HTR-8/SVneo (cell line): ENCODE measurements around the gene PAK2.
"Not testable (repeated sequence)": the region's sequence is repeated elsewhere in the genome, so short reads cannot be mapped to it uniquely, and the experiment has no call there.

Experiments used
- DNase-seq: peaks from one replicate; pipeline ENCODE4 v3.0.0; 2011; ENCODE audit warnings: low spot score, mixed read lengths; ENCODE audit not compliant: insufficient read length
- FAIRE-seq: peaks from 2 replicates; lab custom pipeline; 2011; peaks lifted over from hg19 to GRCh38; lab: Jason Lieb, UNC

Gene PAK2

DNA sequence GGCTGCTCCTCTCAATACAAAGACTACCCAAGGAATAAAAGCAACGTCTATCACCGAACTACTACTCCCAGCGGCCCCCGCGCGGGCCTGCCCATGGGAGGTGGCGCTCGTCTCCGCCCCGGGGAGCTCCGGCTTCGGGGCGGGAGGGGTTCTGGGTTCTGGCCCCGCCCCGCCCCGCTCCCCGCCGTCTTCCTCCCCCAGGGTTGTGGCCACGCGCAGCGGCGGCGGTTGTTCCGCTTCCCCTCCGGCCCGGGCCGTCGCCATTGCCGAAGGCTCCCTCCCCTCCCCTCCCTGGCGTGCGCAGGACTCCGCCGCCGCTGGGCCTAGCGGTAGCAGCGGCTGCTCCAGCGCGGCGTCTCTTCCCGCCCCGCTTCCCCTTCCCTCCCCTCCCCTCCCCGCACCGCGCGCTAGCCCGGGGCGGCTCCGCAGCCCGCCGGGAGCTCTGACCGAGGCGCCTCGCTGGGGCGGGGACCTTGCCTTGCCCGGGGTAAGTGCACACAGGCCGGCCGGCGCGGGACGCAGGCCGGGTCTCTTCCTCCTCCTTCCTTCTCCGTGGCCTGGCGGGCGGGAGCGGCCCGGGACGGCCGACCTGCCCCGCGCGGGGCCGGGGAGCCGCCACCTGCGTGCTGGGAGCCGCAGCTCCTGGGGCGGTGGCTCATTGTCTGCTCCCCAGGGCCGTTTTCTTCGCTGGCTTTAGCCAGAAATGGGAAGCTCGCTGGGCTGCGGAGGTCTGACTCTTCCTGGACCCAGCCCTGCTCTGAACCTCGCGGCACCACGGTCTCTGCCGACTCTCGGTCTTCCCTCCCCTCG is at the start of gene PAK2:
Gene PAK2, plus strand, starts transcription at position 187 of the 810 bp plus-strand sequence. CDS start 42,790 bp downstream, outside the sequence.
- DNase-seq (peak; percentile 82), FAIRE-seq (peak; percentile 62)

DNA sequence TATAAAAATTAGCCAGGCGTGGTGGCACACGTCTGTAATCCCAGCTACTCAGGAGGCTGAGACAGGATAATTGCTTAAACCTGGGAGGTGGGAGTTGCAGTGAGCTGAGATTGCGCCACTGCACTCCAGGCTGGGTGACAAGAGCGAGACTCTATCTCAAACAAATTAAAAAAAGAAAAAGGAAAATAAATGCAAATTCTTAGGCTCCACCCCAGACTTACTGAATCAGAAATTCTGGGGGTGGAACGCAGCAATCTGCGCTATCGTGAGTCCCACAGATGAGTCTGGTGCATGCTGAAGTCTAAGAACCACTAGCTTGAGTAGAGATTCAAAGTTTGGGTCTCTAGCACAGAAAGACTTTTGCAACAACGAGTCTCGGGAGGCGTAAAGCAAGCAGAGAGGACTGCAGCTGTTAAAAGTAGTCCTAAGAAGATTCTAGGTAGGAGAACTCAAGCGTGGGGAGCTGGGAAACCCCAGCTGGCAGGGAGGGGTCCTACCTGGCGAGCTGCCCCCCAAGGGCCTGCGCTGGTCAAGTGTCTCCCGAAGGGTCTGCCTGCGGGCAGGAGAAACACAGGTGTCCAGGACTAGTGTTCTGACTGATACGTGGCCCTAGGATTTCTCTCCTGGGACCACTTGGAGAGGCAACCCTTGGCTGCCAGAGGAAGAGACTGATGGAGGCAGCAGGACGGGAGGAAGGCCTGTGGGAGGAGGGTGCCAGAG is 49.6 kb upstream of the PAK2 start:
- no peak for DNase-seq
- FAIRE-seq = no peak

DNA sequence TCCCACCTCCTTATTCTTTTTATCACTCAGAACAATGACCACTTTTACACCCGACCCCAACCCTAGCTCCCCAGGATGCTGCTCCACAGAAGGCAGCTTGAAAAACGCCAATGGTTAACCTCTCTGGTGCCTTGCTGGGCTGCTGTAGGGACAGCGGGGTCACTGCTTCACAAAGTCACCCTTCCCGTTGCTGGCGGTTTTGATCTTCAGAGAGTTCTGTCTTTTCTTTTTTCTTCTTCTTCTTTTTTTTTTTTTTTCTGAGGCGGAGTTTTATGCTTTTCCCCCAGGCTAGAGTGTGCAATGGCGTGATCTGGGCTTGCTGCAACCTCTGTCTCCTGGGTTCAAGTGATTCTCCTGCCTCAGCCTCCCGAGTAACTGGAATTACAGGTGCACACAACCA is 48.3 kb upstream of the PAK2 start:
- DNase-seq = no peak
- FAIRE-seq = no peak

DNA sequence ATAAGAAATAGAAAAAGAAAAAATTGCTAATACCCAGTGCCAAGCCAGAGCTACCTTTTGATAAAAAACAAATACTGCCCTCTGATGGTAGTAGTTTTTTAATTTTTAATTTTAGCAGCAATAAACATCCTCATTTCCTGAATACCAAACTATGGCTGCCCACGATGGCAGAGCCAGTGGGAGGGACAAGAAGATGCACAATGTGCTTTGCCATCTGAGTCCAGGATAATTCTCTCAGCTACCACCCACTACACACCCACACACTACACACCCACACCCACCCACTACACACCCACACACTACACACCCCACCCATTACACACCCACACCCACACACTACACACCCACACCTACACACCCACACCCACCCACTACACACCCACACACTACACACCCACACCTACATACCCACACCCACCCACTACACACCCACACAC is 45.4 kb upstream of the PAK2 start:
- DNase-seq (peak; percentile 62), FAIRE-seq (no peak)

DNA sequence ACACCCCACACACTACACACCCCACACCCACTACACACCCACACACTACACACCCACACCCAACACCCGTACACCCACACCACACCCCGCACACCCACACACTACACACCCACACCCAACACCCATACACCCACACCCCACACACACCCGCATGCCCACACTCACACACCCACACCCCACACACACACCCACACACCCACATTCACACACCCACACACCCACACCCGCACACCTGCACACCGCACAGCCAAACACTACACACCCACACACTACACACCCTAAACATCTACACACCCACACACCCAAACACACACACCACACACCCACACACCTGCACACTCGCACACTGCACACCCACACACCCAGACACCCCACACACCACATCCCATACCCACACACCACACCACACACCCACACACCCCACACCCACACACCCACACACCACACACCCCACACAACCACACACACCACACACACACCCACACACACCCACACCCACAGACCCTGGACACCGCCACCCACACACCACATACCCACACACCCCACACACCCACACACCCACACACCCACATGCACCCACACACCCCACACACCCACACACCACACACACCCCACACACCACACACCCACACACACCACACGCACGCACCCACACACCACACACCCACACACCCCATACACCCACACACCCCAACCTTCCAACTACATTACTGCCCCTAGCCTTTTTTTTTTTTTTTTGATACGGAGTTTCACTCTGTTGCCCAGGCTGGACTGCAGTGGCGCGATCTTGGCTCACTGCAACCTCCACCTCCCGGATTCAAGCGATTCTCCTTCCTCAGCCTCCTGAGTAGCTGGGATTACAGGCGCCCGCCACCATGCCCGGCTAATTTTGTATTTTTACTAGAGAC is 44.5 kb upstream of the PAK2 start:
- DNase-seq (no peak), FAIRE-seq (peak; percentile 98)

DNA sequence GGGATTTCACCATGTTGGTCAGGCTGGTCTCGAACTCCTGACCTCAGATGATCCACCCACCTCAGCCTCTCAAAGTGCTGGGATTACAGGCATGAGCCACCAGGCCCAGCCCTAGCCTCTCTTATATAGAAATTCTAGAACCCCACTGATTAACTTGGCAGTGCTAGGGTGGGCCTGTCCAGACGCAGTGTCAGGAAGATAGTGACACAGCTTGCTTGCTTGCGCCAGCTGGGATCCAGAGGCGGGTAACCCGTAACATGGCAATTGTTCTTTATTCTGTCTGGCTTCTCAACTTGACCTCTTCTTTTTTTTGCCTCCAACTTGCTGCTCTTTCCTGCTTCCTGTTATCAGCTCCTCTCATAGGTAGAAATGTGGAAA is 43.8 kb upstream of the PAK2 start:
- FAIRE-seq (no peak), DNase-seq (no peak)

DNA sequence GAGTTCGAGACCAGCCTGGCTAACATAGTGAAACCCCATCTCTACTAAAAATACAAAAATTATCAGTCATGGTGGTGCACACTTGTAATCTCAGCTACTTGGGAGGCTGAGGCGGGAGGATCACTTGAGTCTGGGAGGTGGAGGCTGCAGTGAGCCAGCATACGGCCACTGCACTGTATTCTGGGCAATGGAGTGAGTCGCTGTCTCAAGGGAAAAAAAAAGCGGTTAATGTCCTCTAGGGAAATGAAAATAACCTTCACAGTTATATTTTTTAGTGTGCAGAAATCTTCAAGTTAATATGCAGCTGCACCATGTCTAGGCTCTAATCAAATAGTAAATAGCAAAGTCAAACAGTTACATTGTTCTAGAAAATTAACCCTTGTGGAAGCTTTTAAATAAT is 42.4 kb upstream of the PAK2 start:
- no peak for DNase-seq
- FAIRE-seq = no peak

DNA sequence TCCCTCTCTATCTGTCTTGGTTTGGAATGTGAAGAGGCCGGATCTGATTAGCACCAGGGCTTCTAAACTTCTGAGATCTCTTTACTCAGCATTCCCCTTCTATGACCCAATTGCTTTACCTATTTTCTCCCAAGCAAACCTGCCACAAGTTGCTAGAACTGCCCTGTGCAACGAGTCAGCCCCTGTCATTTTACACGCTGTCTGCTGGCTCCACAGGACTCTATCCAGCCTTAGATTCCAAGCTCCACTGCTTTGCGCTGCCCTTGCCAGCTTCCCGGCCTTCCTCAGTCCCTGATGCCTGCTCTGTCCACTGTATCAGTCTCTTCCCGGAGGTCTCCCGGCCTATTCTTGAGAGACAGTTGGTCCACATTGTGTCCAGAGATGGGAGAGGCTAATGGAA is 39.9 kb upstream of the PAK2 start:
- FAIRE-seq (no peak), DNase-seq (no peak)

DNA sequence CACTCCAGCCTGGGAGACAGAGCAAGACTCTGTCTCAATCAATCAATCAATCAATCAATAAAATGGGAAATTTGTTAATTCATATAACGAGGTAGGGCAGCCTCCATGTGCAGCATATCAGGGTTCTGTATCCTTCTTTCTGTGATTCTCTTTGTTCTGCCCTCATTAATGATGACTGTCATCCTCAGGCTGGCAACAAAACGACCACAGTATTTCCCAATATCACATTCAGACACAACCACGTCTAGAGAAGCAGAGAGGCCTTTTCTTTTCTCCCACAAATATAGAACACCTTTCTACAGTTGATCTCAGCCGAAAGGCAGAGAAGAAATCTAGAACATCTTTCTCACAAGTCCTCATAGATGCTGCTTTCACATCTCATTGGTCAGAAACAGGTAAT is 38.9 kb upstream of the PAK2 start:
- FAIRE-seq (no peak), DNase-seq (no peak)

DNA sequence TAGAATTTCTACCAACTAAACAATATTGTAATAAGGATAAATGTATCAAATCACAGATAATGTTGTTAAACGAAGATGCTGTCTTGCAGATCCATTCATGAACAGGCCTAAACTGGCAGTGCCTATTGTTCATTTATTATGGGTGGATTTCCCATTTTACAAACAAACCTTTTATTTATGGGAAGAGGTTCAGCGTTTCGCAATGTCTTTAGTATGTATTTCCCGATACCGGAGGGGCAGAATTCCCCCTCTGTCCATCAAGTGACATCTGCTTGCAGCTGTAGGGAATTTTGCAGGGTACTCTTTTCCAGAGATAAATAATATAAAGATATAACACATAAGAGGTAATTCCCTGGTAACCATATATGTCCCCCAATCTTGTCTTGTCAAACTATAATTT is 33.3 kb upstream of the PAK2 start:
- FAIRE-seq (no peak), DNase-seq (no peak)

DNA sequence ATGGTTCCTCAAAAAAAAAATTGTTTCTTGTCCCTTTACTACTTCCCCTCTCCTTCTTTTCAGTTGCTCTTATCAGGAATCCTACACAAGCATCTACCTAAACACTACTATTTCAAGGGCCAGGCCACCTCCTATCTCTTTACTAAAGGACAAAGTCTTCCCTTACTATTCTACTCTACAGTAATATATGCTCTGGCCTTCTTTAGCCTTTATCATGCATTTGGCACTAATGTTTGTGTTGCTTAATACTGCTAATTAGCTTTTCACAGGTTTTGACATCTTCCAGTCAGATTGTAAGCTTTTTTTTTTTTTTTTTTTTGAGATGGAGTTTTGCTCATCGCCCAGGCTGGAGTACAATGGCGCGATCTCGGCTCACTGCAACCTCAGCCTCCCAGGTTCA is 32.9 kb upstream of the PAK2 start:
- no peak for FAIRE-seq
- DNase-seq = no peak

DNA sequence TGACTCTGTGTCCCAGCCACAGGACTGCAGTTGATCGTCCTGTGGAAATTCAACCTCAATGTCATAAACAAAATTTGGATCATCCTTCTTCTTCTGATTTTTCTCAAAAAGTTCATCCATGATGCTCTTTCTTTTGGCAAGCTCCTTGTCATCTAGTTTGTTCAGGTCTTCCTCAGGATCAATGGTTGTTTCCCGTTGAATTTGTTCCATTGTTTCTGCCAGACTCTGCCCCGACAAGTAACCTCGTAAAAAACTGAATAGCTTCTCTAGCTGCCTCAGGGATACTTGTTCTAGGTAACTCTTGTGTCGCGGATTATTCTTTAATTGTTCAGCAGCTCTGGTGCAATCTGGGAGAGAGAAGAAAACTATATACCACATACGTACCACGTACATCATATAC is 32.1 kb upstream of the PAK2 start:
- DNase-seq (no peak), FAIRE-seq (no peak)

DNA sequence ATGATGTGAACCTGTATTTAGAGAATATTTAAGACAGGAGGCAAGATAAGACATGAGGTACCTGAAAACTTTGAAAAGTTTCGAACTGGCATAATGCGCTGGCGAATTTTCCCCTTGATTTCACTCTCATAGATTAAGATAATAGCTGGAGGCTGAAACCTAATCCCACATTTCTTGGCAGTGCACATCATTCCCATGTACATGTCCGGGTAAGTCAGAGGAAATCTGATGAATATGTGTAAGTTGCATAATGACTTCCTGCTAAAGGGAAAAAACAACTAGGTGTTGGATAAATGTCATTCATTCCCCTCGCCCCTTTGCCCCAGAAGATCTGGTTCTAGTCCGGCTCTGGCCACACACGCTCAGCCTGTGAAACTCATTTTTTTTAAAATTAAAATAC is 31.2 kb upstream of the PAK2 start:
- DNase-seq (no peak), FAIRE-seq (no peak)

DNA sequence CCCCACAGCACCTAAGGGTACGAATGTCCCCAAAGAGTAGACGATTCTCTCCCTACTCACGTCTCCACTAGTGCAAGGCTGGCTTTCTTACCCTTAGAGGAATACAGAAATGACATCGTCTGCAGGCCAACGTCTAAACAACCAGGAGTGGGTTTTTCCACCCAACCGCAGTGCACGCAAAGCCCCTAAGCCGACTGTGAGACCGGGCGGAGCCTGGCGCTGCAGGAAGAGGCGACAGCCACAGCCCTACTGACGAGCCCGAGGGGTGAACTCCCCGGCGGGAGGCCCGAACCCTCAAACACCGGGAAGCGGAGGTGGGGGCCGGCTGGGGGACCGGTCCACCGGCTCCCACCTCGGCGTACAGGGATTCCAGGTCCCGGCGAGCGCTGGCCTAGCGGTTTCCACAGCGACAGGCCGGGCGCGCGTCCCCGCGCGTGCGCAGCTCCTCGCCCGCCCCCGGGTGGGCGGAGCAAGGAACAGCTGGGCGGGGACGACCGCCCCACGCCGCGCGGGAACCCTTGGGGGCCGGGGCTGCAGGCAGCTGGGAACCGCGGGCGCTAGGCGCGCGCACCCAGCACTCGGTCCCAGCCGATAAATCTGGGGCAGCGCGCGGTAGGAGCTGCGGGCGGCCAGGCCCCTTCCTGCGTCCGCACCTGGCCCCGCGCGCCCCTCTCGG is 27.7 kb upstream of the PAK2 start, which contains the start of the genes CEP19 and PIGX:
Gene CEP19, minus strand, starts transcription at position 413 of the 676 bp plus-strand sequence. CDS start 3,593 bp downstream, outside the sequence.
Gene PIGX, plus strand, starts transcription at position 540 of the 676 bp plus-strand sequence.
- peak; percentile 91 for DNase-seq
- peak; percentile 60 for FAIRE-seq

DNA sequence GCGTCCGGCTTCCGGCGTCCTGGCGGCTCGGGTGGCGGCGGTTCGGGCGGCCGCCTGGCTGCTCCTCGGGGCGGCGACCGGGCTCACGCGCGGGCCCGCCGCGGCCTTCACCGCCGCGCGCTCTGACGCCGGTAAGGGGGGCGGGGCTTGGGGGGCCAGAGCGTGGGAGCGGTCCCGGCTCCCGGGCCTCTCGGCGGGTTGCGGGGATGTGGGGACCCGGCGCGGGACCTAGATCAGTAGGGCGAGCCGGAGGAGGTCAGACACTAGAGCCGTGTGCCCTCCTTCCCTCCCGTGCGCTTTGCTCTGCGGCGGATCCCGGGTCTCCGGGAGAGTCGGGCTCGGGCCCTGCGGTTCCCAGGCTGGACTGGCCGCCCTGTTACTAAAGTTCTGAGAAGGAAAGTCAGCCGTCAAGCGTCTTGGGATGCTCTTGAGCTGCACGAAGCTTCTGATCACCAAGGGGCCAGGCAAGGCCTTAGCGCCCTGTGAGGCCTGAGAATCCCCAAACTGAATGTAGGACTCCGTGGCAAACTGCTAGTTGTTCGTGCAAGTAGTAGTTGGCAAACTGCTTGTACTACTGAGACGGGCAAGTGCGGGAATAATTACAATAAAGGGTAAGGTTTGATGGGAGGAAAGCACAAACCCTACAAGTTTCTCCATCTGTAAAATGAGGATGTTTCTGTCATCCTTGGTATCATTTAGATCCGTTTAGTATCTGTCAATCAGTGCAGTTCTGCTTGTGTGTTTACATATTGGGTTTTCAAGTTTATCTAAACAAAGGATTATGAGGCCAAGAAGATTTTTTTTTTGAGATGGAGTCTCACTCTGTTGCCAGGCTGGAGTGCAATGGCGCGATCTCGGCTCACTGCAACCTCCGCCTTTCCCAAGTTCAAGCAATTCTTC is 26.9 kb upstream of the PAK2 start:
- FAIRE-seq (no peak), DNase-seq (no peak)

DNA sequence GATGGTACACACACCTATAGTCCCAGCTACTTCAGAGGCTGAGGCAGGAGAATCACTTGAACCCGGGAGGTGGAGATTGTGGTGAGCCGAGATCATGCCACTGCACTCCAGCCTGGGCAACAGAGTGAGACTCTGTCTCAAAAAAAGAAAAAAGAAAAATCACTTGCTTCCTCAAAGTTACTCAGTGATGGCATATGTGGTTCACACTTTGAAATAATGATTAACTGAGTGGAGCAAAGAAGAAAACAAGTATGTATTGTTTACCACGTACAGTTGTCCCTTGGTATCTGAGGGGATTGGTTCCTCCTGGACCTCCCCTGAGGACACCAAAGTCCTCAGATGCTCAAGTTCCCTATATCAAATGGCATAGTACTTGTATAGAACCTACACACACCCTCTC is 22.5 kb upstream of the PAK2 start:
- DNase-seq, FAIRE-seq: not testable (repeated sequence)

DNA sequence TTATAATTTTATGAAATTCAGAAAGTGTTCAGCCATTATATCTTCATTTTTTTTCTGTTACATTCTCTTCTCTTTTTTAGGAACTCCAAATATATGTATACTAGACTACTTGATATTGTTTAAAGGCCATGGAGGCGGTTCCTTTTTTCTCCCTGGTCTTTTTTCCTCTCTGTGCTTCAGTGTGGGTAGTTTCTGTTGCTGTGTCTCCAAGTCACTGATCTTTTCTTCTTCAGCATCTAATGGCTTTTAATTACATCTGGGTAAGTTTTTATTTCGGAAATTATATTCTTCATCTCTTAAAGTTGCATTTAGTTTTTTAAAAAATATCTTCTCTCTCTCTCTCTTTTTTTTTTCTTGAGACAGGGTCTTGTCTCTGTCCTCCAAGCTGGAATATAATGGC is 18.6 kb upstream of the PAK2 start:
- FAIRE-seq (no peak), DNase-seq (no peak)

DNA sequence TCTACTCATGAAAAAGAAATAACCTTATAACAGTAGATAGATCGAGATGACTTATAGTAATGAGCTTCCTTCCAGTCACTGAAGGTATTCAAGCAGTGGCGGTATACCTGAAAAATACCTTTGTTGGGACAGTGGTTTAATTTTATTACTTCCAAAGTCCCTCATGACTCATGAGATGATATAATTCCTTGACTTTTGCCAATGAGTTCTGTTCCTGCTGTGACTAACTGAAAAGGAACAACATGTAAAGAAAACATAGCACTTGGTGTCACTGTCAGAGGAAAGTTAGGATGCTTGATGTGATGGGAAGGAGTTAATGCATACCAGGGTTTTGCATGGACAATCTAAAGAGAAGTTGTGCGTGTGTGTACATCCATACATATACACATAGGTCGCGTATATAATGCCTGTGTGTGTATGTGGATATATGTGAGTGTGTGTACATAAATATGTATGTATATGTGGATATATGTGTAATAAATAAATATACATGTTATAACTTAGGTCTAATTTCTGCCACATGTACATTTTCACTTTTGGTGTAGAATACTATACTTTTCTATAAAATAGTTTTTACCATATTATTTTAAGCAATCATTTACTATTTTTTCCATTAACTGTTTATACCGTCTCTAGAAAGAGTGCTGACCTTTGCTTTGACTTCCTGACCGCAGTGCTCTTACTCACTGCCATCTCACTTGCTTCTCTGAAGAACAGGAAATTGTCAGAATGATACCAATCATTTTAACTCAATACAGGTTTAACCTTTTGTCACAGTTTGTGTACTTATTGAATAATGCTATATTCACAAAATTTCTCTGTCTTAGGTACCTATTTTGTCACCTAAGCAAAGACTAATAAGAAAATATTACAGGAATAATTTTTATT is 12.6 kb upstream of the PAK2 start:
- FAIRE-seq (no peak), DNase-seq (no peak)
